ENCODE data around the gene DISP3.
A peak's percentile ranks its signal among the peaks of the same experiment; 100 is the strongest.

The DISP3 gene

DNA sequence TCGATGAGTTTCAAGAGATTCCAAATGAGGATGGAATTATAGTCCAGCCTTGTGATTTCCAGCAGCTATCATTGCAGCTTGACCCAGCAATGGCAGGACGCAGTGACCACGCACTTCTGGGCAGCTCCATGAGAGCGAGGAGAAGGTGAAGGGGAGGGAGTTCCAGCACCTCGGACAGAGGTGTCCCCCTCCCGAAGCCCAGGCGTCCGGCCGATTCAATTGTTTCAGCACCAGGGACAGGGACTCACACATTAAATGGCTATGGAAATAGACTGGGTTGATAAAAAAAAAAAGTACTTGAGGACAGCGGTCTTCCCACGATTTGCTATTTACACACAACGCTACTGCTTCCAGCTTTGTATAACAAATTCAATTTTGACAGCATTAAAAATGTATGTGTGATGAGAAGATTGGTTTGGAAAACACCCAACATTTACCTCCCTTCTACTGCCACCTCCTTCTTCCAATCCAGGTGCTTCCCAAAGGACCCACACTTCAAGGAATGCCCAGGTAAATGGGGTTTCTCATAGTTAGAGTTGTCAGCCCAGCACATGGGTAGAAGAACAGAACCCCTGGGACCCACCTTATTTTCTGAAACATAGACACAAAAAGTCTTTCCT, 71.8 kb downstream of the DISP3 start:
- peak; percentile 60 to 72 (median 62) for DNase-seq

DNA sequence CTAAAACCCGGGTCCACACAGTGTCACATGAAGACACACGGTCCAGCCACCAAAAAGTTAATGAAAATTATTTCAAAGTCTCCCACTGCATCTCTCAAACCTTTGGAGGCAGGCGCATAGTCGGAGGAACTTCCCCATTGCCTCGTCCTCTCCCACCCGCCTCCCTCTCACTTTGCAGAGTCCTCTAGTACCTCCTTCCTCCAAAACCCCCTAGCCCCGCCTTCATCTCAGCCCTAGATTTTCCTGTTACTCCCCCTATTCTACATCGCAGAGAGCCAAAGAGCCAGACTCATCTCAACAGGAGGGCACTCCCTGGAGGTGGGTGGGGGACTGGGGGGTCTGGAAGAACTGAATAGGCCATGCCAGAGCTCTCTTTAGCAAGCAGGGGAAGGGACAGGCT, 79.3 kb downstream of the DISP3 start:
- peak; percentile 21 to 61 (median 31) for DNase-seq

DNA sequence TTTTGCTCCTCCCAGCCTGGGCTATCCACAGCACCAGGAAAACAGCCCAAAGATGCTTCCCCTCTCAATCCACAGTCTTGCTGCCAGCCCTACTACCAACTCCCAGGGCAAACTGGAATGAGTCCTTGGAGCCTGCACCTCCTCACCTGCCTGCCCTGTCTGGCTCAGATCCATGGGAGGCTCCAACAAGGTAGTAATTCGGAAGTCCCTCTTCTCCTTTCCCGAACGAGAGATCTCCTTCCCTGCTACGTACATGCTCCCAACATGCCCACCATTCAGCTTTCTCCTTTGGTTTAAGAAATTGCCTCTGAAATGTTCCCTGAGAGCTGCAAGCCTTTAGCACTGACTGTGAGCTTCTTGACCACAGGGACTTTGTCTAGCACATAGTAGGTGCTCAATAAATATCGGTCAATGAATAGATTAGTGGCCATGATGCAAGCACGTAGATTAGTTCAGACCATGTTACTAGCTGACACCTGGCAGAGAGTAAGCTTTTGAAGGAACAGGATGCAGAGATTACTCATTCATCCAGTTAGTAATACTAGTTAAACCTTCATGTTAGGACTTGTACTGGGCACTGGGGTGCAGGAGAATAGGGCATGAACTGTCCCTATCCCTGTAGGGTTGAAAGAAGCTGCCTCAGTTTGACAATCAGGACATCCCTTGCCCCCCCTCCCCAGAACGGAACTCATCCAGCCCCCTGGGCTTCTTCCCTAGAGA, 80.1 kb downstream of the DISP3 start:
- DNase-seq = no peak

GRCh38 chr1:11559591-11559970, 80.6 kb downstream of the DISP3 start:
- DNase-seq = no peak

DNA sequence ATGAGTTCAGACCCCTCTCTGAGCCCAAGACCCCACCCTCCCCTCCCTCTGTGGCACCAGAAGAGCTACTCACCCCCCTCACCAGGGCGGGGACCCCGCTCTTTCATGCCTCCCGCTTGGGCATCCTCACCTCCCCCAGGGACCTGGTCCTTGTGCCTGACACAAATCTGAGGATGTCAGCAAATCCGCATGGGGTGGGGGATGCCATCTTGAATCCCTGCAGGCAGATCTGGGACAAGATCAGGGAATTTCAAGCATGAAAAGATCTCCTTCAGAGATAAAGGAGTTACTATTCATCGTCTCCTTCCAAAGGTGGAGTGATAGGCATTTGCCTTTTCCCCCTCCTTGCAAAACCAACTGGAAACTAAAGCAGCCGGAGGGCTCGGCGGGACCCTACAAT, 81.1 kb downstream of the DISP3 start:
- DNase-seq = no peak

DNA sequence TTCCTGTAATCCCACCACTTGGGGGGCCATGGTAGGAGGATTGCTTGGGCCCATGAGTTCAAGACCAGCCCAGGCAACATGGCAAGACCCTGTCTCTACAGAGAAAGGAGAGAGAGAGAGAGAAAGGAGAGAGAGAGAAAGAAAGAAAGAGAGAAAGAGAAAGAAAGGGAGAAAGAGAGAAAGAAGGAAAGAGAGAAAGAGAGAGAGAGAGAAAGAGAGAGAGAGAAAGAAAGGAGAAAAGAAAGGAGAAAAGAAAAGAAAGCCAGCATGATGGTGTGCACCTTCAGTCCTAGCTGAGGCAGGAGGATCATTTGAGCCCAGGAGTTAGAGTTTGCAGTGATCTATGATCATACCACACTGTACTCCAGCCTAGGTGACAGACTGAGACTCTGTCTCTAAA, 82.8 kb downstream of the DISP3 start:
- DNase-seq = no peak

GRCh38 chr1:11562664-11563063, 83.7 kb downstream of the DISP3 start:
- DNase-seq = no peak

DNA sequence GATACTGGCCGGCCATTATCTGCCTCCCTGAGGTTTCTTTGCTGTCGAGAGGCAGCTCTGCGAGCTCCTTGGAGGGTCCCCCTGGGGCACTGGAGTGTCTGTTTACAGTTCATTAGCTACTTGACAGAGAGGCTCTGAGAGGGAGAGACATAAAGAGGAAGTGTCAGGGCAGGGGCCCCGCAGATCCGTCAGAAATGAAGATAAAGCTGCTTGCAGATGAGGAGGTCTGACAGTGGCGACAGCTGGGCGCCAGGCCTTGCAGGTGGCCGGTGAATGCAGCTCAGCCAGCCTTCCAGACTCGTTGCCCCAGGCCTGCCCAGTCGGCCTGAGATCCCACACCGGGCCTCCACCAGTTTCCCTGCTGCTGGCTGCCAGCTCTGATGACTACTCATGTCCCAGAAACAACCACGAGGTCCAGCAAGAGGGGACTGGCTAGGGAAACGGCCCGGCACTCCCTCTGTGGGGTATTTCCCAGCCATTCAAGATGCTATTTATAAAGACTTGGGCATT, 84.7 kb downstream of the DISP3 start:
- DNase-seq = peak; percentile 49 to 73 (median 64)

DNA sequence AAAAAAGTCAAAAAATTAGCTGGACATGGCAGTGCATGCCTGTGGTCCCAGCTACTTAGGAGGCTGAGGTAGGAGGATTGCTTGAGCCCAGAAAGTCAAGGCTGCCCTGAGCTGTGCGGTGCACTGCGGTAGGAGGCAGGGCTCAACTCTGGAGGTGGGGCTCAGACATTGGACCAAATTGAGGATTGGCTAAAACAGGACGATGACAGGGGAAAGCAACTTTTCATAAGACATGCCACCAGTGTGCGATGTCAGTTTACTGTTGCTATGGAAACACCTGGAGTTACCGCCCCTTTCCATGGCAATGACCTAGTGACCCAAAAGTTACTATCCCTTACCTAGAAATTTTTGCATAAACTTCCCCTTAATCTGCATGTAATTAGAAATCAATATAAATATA, 85.3 kb downstream of the DISP3 start:
- no peak for DNase-seq

GRCh38 chr1:11566042-11566850, 87.3 kb downstream of the DISP3 start:
- no peak for DNase-seq

DNA sequence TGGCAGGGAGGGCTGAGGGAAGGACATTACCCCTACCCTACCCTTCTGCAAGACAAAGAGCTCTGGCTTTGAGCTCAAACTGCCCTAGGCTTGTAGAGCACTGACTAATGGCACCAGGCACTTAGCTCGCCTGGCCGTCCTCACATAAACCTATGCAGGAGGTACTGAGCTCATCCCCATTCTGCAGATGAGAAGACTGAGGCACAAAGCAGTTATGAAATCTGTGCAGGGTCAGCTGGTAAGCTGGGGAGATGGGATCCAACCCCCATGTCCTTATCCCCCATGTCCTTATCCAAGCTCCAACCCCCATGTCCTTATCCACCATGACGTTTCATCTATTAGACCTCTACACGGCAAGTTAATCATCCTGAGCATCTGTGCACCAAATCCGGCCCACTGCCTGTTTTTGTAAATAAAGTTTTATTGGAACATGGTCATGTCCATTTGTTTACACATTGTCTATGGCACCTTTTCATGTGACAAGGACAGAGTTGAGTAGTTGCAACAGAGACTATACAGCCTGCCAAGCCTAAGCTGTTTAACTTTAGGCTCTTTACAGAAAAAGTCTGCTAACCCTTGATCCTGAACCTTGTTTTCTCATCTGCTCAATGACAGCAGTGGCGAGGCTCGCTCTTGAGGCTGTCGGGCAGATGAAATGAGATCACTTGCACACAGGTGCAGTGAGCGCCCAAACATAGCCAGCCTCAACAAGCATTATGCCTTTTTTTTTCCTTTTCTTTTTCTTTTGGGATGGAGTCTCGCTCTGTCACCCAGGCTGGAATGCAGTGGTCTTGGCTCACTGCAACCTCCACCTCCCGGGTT, 88.5 kb downstream of the DISP3 start:
- DNase-seq = no peak

GRCh38 chr1:11568687-11569086, 89.7 kb downstream of the DISP3 start:
- no peak for DNase-seq

DNA sequence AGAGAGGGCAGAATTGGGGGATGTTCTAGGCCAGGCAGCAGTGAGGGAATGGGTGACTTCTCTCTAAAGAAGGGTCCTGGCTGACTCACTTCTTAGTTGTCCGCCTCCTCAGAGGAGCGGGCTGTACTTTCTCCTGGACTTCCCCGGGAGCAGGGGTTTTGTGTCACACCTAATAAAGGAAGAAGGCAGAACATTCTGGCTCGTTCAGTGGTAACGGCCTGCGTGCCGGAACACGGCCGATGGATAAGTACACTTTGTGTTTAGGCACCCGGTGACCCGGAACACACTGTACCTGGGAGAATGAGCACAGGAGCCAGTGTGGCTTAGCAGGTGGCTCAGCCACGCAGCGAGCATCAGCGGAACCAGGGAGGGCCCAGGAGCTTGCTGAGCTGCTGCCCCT, 90.6 kb downstream of the DISP3 start:
- no peak for DNase-seq

- DNase-seq = no peak
Measured at GRCh38 chr1:11569954-11570353, 91.0 kb downstream of the DISP3 start.

GRCh38 chr1:11570821-11571380, 91.9 kb downstream of the DISP3 start:
- no peak for DNase-seq

DNA sequence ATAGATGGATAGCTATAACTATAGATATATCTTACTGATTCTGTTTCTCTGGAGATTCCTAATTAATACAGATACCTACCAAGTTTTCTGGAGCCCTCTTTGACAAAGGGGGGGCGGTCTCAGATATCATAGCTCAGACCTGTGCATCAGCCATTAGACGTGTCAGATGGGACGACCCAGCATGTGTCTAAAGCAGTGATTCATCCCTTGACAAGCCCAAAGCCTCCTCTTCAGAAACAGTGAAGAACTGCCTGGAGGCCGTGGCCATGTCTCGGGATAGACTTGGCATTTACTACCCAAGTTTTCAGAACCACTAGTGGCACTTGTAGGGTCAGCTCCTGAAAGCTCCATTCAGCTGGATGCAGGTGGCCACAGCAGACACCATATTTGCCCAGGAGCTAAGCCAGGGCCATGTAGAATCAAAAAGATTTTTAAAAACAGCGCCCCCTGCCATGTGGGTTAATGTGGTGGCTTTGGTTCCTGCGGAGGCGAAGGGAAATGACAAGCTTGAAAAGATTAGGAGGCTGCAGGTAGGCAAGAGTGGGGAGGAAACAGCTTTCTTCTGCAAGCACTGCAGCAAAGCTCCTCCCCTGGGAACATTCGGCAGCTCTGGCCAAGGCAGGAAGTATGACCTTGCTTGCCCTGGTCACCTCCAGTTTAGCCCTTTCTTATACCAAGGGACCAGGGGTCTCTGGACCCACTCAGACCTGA, 93.1 kb downstream of the DISP3 start:
- DNase-seq = peak in 2 of 3 donors; percentile 19 to 23

DNA sequence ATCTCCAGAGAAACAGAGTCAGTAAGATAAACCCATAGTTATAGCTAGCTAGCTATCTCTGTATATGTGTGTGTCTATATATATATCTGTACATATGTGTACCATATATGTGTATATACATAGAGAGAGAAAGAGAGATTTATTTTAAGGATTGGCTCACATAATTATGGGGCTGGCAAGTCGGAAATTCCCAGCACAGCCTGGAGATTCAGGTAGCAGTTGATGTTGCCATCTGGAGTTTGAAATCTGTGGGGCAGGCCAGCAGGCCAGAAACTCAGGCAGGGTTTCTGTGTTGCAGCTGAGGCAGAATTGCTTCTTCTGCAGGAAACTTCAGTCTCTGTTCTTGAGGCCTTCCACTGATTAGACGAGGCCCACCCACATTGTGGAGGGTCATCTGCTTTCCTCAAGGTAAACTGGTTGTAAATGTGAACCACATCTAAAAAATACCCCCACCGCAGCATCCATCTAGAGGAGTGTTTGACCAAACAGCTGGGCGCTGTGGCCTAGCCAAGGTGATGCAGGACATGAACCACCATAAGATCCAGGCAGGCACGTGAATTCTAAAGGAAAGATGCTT, 94.2 kb downstream of the DISP3 start:
- DNase-seq = no peak

GRCh38 chr1:11575553-11575952, 96.6 kb downstream of the DISP3 start:
- DNase-seq = no peak

DNA sequence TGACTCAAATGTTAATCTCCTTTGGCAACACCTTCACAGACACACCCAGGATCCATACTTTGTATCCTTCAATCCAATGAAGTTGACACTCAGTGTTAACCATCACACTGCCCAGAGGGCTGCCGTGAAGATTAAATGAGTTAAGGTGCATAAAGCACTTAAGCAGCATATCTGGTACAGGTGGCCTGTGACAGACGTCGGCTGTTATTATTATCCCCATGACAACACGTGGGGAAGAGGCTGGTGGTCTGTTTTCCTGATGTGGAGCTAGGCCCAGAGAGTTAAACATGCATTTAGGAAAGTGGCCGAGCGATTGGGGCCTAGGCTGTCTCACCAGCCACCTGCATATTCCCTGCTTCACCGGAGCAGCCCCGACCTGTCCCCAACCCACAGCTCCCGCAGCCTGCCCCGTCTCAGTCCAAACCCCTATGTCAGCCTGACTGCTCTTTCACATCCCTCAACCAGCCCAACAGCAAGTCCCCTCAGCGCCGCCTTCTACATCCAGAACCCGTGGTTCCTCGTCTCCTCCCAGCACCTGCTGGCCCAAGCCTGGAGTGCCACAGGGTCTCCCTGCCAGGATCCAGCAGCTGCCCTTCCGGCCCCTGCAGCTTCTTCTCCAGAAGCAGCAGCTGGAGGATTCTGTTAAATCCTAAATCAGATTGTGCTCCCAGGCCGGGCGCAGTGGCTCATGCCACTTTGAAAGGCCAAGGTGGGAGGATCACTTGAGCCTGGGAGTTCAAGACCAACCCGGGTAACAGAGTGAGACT, 97.3 kb downstream of the DISP3 start:
- DNase-seq = no peak

GRCh38 chr1:11578004-11578403, 99.0 kb downstream of the DISP3 start:
- DNase-seq = no peak

DNA sequence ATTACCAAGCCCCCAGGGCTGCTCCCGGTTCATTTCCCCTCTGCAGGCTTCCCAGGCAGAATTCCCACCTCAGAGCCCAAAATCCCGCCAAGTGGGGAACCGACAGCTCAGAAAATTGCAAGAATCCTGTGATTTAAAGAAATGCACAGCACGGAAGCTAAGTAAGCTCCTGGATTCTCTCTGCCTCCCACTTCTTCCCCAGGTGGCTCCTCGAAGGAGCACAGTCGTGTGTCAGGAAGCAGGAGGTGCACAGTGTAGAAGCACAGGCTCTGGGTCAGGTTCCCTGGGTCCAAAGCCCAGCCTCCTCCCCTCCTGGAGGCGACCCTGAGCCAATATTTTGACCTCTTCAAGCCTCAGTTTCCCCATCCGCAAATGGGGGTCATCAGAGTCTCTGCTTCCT, 100.6 kb downstream of the DISP3 start:
- no peak for DNase-seq
